Activated T-cell treated with anti-CD3 and anti-CD28 coated beads for 4 hours (primary cell): Measurements from ENCODE around the gene HAAO.

Source experiments
- DNase-seq: peaks from one replicate; pipeline ENCODE4 v3.0.0-alpha.2; 2020

HAAO gene

GRCh38 chr2:42792087-42792582 is 248 bp downstream of the HAAO start:
- no peak for DNase-seq

- no peak for DNase-seq
These were observed 777 bp downstream of the HAAO start for GRCh38 chr2:42791606-42792005.

- DNase-seq = no peak
These were observed 2.6 kb downstream of the HAAO start for GRCh38 chr2:42789751-42790150.

- DNase-seq = no peak
These were observed 3.5 kb downstream of the HAAO start for GRCh38 chr2:42788882-42789281.

GRCh38 chr2:42788478-42788793 is 3.9 kb downstream of the HAAO start:
- no peak for DNase-seq

- no peak for DNase-seq
These were observed 4.5 kb downstream of the HAAO start for GRCh38 chr2:42787788-42788477.

- DNase-seq = no peak
These were observed 5.0 kb downstream of the HAAO start for GRCh38 chr2:42787424-42787787.

GRCh38 chr2:42786561-42787345 is 5.6 kb downstream of the HAAO start:
- DNase-seq = no peak

- DNase-seq = no peak
These were observed 8.0 kb downstream of the HAAO start for GRCh38 chr2:42784204-42784880.

GRCh38 chr2:42783511-42783910 is 8.9 kb downstream of the HAAO start:
- DNase-seq = no peak

- DNase-seq = no peak
These were observed 11.2 kb downstream of the HAAO start for GRCh38 chr2:42781181-42781580.

GRCh38 chr2:42777883-42778805 is 14.2 kb downstream of the HAAO start:
- no peak for DNase-seq

GRCh38 chr2:42775810-42776209 is 16.6 kb downstream of the HAAO start:
- DNase-seq = no peak

GRCh38 chr2:42775186-42775585 is 17.2 kb downstream of the HAAO start:
- no peak for DNase-seq

- DNase-seq = no peak
These were observed 20.7 kb downstream of the HAAO start for GRCh38 chr2:42771546-42772153.

GRCh38 chr2:42770288-42771131 is 21.9 kb downstream of the HAAO start:
- no peak for DNase-seq

GRCh38 chr2:42769583-42770287 is 22.6 kb downstream of the HAAO start:
- no peak for DNase-seq

GRCh38 chr2:42768706-42769256 is 23.6 kb downstream of the HAAO start:
- no peak for DNase-seq

GRCh38 chr2:42767899-42768705 is 24.3 kb downstream of the HAAO start:
- DNase-seq = no peak
